NCI-H2107 treated with DMSO at 0.1 percent for 48 hours (cell line): ENCODE data around the gene MYO3B.

ENCODE experiments used
- DNase-seq: peaks from one replicate; lab custom pipeline; 2025; ENCODE audit not compliant: unreplicated experiment; lab: John Stamatoyannopoulos, UW

The MYO3B gene

GRCh38 chr2:170502361-170503130 lies 324.6 kb downstream of the MYO3B start:
- no peak for DNase-seq

DNA sequence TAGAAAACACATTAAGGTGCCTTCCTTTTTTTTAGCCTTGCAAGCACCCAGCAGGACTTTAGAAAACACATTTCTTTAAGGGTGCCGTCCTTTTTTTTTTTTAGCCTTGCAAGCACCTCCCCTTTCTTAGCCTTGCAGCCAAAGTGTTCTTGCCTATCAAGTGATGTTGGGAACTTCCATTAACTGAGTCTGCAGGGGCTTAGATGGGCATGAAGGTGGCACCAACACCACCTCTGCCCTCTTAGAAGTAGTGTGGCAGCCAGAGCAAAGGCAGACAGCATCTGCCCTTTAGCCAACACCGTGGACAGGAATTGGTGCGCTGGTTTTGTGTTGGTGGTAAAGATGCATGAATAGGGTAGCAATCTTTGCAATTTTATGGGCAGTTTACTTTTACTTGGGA lies 325.6 kb downstream of the MYO3B start:
- DNase-seq, result no peak

GRCh38 chr2:170503971-170504809 lies 326.2 kb downstream of the MYO3B start:
- DNase-seq, result no peak

DNA sequence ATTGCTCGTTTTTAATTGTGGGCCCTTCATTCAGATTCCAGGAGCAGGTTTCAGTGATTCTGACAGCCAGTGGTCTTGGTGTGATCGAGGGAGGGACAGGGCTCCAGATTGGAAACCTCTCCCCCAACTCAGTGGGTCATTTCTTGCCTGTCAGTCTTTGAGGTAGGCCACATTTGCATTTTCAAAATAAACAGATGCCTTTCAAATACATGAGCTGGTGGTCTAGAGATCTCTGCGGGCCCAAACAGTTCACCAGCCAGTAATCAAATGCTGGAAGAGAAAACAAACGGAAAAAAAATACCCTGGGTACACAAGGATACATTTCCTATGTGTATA lies 326.8 kb downstream of the MYO3B start:
- DNase-seq, result no peak

- DNase-seq, result no peak
Observed at GRCh38 chr2:170505631-170506275, 327.8 kb downstream of the MYO3B start.

- DNase-seq, result no peak
Observed at GRCh38 chr2:170509452-170510193, 331.7 kb downstream of the MYO3B start.

- no peak for DNase-seq
Observed at GRCh38 chr2:170512266-170512665, 334.3 kb downstream of the MYO3B start.

GRCh38 chr2:170514140-170514539 lies 336.2 kb downstream of the MYO3B start:
- no peak for DNase-seq

- DNase-seq, result no peak
Observed at GRCh38 chr2:170517538-170517937, 339.6 kb downstream of the MYO3B start.

DNA sequence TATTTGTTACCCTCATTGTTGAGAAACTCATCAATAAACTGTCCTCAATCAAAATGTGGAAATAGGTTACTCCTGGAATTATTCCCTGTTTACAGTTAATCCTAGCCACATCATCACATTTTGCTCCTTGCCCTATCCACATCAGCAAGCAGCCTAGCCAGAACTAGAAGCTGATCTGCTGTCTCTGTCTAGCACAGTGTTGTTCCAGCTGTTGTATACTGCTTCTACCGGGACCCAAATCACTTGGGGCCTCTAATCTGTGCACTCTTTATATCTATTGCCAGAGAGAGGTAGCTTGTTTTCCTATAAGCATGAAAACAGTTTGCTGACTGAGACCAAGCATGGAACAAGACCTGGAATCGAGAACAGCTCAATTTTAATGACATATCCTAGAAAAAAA lies 341.0 kb downstream of the MYO3B start:
- no peak for DNase-seq

DNA sequence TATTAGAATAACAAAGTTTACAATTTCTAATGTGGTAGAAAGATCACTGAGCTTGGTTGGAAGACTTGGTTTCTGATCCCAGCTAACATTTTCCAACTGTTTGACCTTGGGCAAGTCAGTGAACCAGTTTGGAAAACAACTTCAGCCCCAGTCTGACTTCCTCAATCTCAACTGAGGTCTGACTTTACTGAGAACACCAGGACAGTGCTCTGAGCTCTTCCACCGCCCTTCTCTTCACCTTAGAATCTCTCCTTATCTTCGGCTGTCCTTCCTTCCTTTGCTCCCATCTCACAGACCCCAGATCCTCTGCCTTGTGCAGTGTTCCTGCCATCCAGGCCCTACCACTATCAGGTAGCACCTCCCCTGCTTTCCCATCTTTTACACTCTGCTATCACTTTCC lies 343.4 kb downstream of the MYO3B start:
- DNase-seq, result no peak

DNA sequence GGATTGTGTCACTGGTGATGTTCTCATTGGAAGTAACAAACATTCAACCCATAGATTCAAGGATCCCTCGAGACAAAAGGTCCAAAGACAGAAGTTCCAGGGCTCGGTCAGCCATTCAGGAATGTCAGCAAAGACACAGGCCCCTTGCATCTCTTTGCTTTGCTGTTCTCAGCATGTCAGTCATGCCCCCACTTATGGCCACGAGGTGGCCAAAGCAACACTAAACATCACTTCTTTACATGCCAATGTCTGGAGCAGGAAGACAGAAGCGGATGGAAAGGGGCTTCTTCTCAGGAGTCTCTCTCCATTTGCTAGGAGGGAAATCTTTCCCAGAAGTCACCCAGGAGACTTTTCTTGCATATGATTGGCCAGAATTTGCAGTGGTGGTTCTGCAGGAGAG lies 345.6 kb downstream of the MYO3B start:
- no peak for DNase-seq

GRCh38 chr2:170524828-170525565 lies 347.1 kb downstream of the MYO3B start:
- no peak for DNase-seq

DNA sequence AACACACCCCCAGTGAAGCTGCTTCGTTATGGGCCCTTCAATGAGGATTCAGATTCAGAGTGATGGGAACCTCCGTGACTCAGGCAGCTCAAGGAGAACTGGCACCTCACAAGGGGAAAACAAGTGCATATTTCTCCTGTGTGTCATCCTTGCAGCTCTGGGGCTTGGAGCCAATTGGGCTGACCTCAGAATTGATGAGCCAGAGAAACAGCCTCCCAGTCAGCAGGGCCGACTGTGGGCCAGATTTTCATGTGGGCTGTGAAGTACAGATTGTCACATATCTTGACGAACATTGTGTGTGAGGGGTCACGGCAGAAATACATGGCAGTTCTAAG lies 347.6 kb downstream of the MYO3B start:
- no peak for DNase-seq

- DNase-seq, result peak; percentile 86
Observed at GRCh38 chr2:170530284-170530745, 352.4 kb downstream of the MYO3B start.

GRCh38 chr2:170530803-170531564 lies 353.0 kb downstream of the MYO3B start:
- DNase-seq, result peak; percentile 6

DNA sequence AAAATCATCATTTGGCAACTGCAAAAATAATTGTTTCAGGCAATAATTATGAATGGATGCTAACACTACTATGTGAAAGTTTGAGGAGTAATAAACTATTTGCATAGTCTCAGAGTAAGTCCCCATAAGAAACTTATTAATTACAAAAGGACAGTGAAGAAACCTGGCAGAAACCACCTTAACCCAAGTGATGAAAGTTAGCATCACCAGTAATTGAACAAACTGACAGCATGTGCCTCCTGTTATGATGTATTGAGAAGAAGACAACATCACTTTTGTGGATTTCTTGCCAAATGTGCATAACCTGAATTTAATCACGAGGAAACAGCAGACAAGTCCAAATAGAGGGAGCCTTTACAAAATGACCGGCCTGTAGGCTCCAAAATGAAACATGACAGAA lies 353.9 kb downstream of the MYO3B start:
- no peak for DNase-seq

DNA sequence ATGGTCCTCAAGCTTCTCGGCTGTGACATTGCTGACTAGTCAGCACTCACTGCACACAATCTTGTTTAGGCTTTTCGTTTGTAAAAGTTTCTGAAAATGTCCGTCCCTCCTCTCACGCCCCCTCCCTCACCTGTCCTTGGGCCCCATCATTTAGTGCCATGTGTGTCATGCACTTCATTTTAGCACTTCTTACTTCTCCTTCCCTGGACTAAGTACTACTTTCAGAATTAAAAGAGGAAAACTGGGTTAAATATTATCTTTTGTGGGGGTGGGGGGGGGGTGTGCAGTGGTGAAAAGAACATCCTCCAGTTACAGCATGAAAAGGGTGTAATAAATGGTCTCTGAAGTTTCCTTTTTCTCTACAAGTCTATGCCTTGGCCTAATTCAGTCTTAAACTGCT lies 355.2 kb downstream of the MYO3B start:
- DNase-seq, result no peak

DNA sequence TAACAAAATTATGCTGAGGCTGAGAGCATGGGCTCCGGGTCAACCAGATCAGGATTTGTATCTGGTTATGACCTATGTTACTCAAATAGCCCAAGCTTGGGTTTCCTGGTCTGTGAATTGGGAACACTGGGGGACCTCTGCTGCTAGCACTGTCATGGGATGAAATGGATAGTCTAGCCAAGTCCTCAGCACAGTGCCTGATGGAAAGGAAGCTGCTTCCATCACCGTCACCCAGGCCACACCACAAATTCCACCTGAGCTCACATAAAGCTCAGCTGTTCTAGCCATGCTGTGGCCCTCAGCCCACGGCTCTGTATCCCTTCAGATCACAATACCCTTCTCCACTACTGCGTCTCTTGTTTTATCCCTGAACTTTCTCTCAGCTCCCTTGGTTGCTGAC lies 357.6 kb downstream of the MYO3B start:
- no peak for DNase-seq

GRCh38 chr2:170544817-170545216 lies 366.9 kb downstream of the MYO3B start:
- no peak for DNase-seq
